H1 (cell line): ENCODE results near the gene GNL2. TPM values are rescaled to one million over a fixed set of nuclear protein-coding genes. Genes with fewer than 3 reads are reported as not detected.

Experiments
- CTCF ChIA-PET: fragments of 300-600 bp; sonication (Branson Sonifier 250); formaldehyde crosslinking; loops from one replicate; lab custom pipeline; 2021; ENCODE audit not compliant: partially characterized antibody; lab: Charles Lee
- POLR2A ChIA-PET: fragments of 300-600 bp; sonication (Branson Sonifier 250); formaldehyde crosslinking; loops from one replicate; lab custom pipeline; 2021; ENCODE audit warnings: inconsistent platforms; ENCODE audit not compliant: partially characterized antibody; lab: Charles Lee
- DNase-seq, 2 experiments: peaks; one replicate each; pipeline versions ENCODE4 v3.0.0 to v3.0.0-alpha.2; 2010 to 2022; ENCODE audit warnings: low spot score in 2 of 2, low read depth in 1 of 2, mixed read lengths in 1 of 2
- FAIRE-seq: peaks from 2 replicates; lab custom pipeline; 2011; peaks lifted over from hg19 to GRCh38; lab: Jason Lieb, UNC
- H2AFZ ChIP-seq: 2 replicates; pipeline ENCODE4 v1.8.1; 2012; ENCODE audit warnings: low read length, inconsistent platforms
- H2AK5ac ChIP-seq: 2 replicates; pipeline ENCODE4 v1.6.1; 2013; ENCODE audit warnings: low read depth, low read length
- H2BK120ac ChIP-seq: replicated peaks from 2 replicates; pipeline ENCODE3; 2013; ENCODE audit warnings: low read depth, low read length, inconsistent platforms
- H2BK12ac ChIP-seq: 2 replicates; pipeline ENCODE4 v1.6.1; 2013; ENCODE audit warnings: low read depth, low read length
- H2BK15ac ChIP-seq: 2 replicates; pipeline ENCODE4 v1.6.1; 2013; ENCODE audit warnings: low read length
- H2BK20ac ChIP-seq: 2 replicates; pipeline ENCODE4 v1.6.1; 2013; ENCODE audit warnings: low read length
- H2BK5ac ChIP-seq: 2 replicates; pipeline ENCODE4 v1.6.1; 2013; ENCODE audit warnings: low read depth, low read length
- H3K14ac ChIP-seq: 2 replicates; pipeline ENCODE4 v1.6.1; 2013; ENCODE audit warnings: inconsistent platforms; ENCODE audit not compliant: insufficient read length
- H3K18ac ChIP-seq: 2 replicates; pipeline ENCODE4 v1.6.1; 2013; ENCODE audit warnings: low read length; ENCODE audit errors: extremely low read depth
- H3K23ac ChIP-seq: 2 replicates; pipeline ENCODE4 v1.6.1; 2013; ENCODE audit warnings: inconsistent platforms; ENCODE audit not compliant: insufficient read length
- H3K23me2 ChIP-seq: 2 replicates; pipeline ENCODE4 v1.6.1; 2013; ENCODE audit warnings: low read depth, low read length
- H3K27ac ChIP-seq: 2 replicates; pipeline ENCODE4 v1.6.1; 2011; ENCODE audit warnings: low read depth, low read length, inconsistent platforms
- H3K27me3 ChIP-seq, 4 experiments: replicated peaks in 1 of 4; 1 replicate in 1 of 4; 2 replicates in 3 of 4; pipeline versions ENCODE4 v1.6.1 to v1.8.1; 2011 to 2013; ENCODE audit warnings: low read length in 3 of 4, mild to moderate bottlenecking in 3 of 4, inconsistent platforms in 2 of 4, mixed read lengths in 2 of 4, moderate library complexity in 1 of 4; ENCODE audit not compliant: control insufficient read depth in 3 of 4, insufficient read depth in 3 of 4; ENCODE audit errors: extremely low read depth in 1 of 4
- H3K36me3 ChIP-seq, 4 experiments: 2 replicates each; pipeline versions ENCODE4 v1.6.1 to v1.8.1; 2011 to 2013; ENCODE audit warnings: mild to moderate bottlenecking in 4 of 4, low read length in 3 of 4, moderate library complexity in 2 of 4, control low read depth in 1 of 4, inconsistent platforms in 1 of 4; ENCODE audit not compliant: insufficient read depth in 4 of 4, control insufficient read depth in 2 of 4
- H3K4ac ChIP-seq: replicated peaks from 2 replicates; pipeline ENCODE3; 2013; ENCODE audit warnings: low read length, low read depth, mixed read lengths, inconsistent platforms; ENCODE audit not compliant: insufficient read length
- H3K4me1 ChIP-seq, 4 experiments: replicated peaks in 1 of 4; 1 replicate in 1 of 4; 2 replicates in 3 of 4; pipeline versions ENCODE4 v1.6.1 to v1.8.1; 2011 to 2013; ENCODE audit warnings: low read length in 3 of 4, inconsistent platforms in 2 of 4, mixed read lengths in 1 of 4; ENCODE audit not compliant: insufficient read depth in 4 of 4, control insufficient read depth in 3 of 4
- H3K4me2 ChIP-seq, 2 experiments: 2 replicates each; pipeline versions ENCODE4 v1.6.1 to v1.8.1; 2011 to 2013; ENCODE audit warnings: low read depth in 2 of 2, low read length in 2 of 2, control low read depth in 1 of 2, inconsistent platforms in 1 of 2, mild to moderate bottlenecking in 1 of 2; ENCODE audit not compliant: insufficient read depth in 1 of 2
- H3K4me3 ChIP-seq, 4 experiments: fragments of 200-600, 300-600 bp in 1 of 4; sonication (generic), shearing (Covaris generic), sonication (Bioruptor Twin) in 1 of 4; 2 replicates each; pipeline versions ENCODE4 v1.5.1 to v1.8.1; 2011 to 2016; ENCODE audit warnings: low read length in 4 of 4, low read depth in 3 of 4, control low read depth in 2 of 4, inconsistent platforms in 2 of 4, mild to moderate bottlenecking in 2 of 4, mixed read lengths in 1 of 4, moderate library complexity in 1 of 4; ENCODE audit not compliant: insufficient read depth in 2 of 4; ENCODE audit errors: extremely low read depth in 1 of 4
- H3K56ac ChIP-seq: replicated peaks from 2 replicates; pipeline ENCODE3; 2013; ENCODE audit warnings: low read depth, mild to moderate bottlenecking, mixed read lengths, low read length, inconsistent platforms; ENCODE audit not compliant: insufficient read length
- H3K79me1 ChIP-seq: 2 replicates; pipeline ENCODE4 v1.6.1; 2013; ENCODE audit warnings: low read depth, low read length, control low read depth
- H3K79me2 ChIP-seq, 2 experiments: 2 replicates each; pipeline versions ENCODE4 v1.6.1 to v1.8.1; 2012 to 2013; ENCODE audit warnings: low read length in 2 of 2, mild to moderate bottlenecking in 2 of 2, inconsistent platforms in 1 of 2; ENCODE audit not compliant: insufficient read depth in 2 of 2, control insufficient read depth in 1 of 2
- H3K9ac ChIP-seq, 4 experiments: replicated peaks in 1 of 4; 1 replicate in 1 of 4; 2 replicates in 3 of 4; pipeline versions ENCODE4 v1.6.1 to v1.8.1; 2011 to 2013; ENCODE audit warnings: low read depth in 3 of 4, low read length in 3 of 4, control low read depth in 2 of 4, mild to moderate bottlenecking in 2 of 4, moderate library complexity in 2 of 4, inconsistent platforms in 1 of 4; ENCODE audit errors: extremely low read depth in 1 of 4
- H3K9me3 ChIP-seq, 2 experiments: 2 replicates each; pipeline versions ENCODE4 v1.6.1 to v1.8.1; 2012 to 2013; ENCODE audit warnings: mild to moderate bottlenecking in 2 of 2, moderate library complexity in 2 of 2, control low read depth in 1 of 2, inconsistent platforms in 1 of 2, low read depth in 1 of 2, low read length in 1 of 2, mixed read lengths in 1 of 2; ENCODE audit not compliant: insufficient read depth in 2 of 2
- H4K20me1 ChIP-seq, 2 experiments: replicated peaks in 1 of 2; 2 replicates each; pipeline versions ENCODE3 to v1.8.1; 2011 to 2013; ENCODE audit warnings: inconsistent platforms in 2 of 2, low read length in 2 of 2, mild to moderate bottlenecking in 1 of 2; ENCODE audit not compliant: insufficient read depth in 2 of 2, control insufficient read depth in 1 of 2
- H4K5ac ChIP-seq: 2 replicates; pipeline ENCODE4 v1.6.1; 2013; ENCODE audit warnings: low read length, low read depth, mixed read lengths, inconsistent platforms; ENCODE audit not compliant: insufficient read length
- H4K8ac ChIP-seq: 2 replicates; pipeline ENCODE4 v1.8.0; 2013; ENCODE audit warnings: mild to moderate bottlenecking, moderate library complexity, low read length, inconsistent platforms; ENCODE audit not compliant: insufficient read depth; ENCODE audit errors: extremely low read depth
- H4K91ac ChIP-seq: replicated peaks from 2 replicates; pipeline ENCODE3; 2013; ENCODE audit warnings: low read length, mixed read lengths, inconsistent platforms; ENCODE audit not compliant: insufficient read length
- ASH2L ChIP-seq: fragments of 200-600, 300-600 bp; sonication (generic); IDR thresholded peaks from one replicate; pipeline ENCODE4 v1.7.1; 2017; ENCODE audit warnings: low read length
- E2F6 ChIP-seq: IDR thresholded peaks from 2 replicates; pipeline ENCODE4 v1.6.1; 2012; ENCODE audit warnings: inconsistent platforms
- EP300 ChIP-seq, 2 experiments: IDR thresholded peaks; 1 replicate in 1 of 2; 2 replicates in 1 of 2; pipeline ENCODE4 v1.6.1; 2011 to 2012; ENCODE audit warnings: low read depth in 2 of 2, low read length in 2 of 2, mild to moderate bottlenecking in 2 of 2, borderline replicate concordance in 1 of 2, inconsistent platforms in 1 of 2, moderate library complexity in 1 of 2
- KDM4A ChIP-seq: IDR thresholded peaks from one replicate; pipeline ENCODE4 v1.7.1; 2012; ENCODE audit warnings: low read depth, mild to moderate bottlenecking, moderate library complexity, low read length, inconsistent platforms; ENCODE audit not compliant: severe bottlenecking
- PHF8 ChIP-seq: fragments of 200-600 bp; sonication (generic); conservative IDR thresholded peaks from 2 replicates; pipeline ENCODE4 v1.7.1; 2012; ENCODE audit warnings: low read depth, mild to moderate bottlenecking, inconsistent platforms, low read length, moderate library complexity
- RAD21 ChIP-seq, 2 experiments: IDR thresholded peaks in 1 of 2; conservative IDR thresholded peaks in 1 of 2; 2 replicates each; pipeline ENCODE4 v1.6.1; 2011; ENCODE audit warnings: low read depth in 2 of 2, low read length in 2 of 2, improper control_type of control experiment in 1 of 2, inconsistent platforms in 1 of 2, mild to moderate bottlenecking in 1 of 2, moderate library complexity in 1 of 2
- SAP30 ChIP-seq: fragments of 300-600 bp; sonication (generic); IDR thresholded peaks from 2 replicates; pipeline ENCODE4 v1.7.1; 2012; ENCODE audit warnings: low read length, moderate library complexity, mild to moderate bottlenecking, inconsistent platforms; ENCODE audit not compliant: insufficient read depth, insufficient replicate concordance
- SIN3A ChIP-seq, 2 experiments: IDR thresholded peaks in 1 of 2; conservative IDR thresholded peaks in 1 of 2; 2 replicates each; pipeline ENCODE4 v1.6.1; 2011 to 2012; ENCODE audit warnings: low read length in 2 of 2, improper control_type of control experiment in 1 of 2, low read depth in 1 of 2, mild to moderate bottlenecking in 1 of 2
- SIRT6 ChIP-seq: IDR thresholded peaks from one replicate; pipeline ENCODE4 v1.7.1; 2012; ENCODE audit warnings: low read length, inconsistent platforms
- SP2 ChIP-seq: IDR thresholded peaks from 2 replicates; pipeline ENCODE4 v1.6.1; 2012; ENCODE audit warnings: mild to moderate bottlenecking, low read length, inconsistent platforms
- SRF ChIP-seq: IDR thresholded peaks from 2 replicates; pipeline ENCODE4 v1.6.1; 2011; ENCODE audit warnings: mild to moderate bottlenecking, low read depth, low read length, moderate library complexity
- SUZ12 ChIP-seq: fragments of 200-600 bp; sonication (generic); IDR thresholded peaks from 2 replicates; pipeline ENCODE4 v1.6.1; 2012; ENCODE audit warnings: mild to moderate bottlenecking, inconsistent platforms, low read length, moderate library complexity, mixed read lengths
- TBP ChIP-seq: IDR thresholded peaks from 2 replicates; pipeline ENCODE4 v1.6.1; 2011; ENCODE audit warnings: low read depth, low read length, improper control_type of control experiment
- WGBS, 2 experiments: shearing (Covaris generic) in 1 of 2; methylation state at CpG; one replicate each; pipeline versions ENCODE4 v1.1.6 to v1.1.7; 2013 to 2015; ENCODE audit warnings: low lambda C conversion rate in 2 of 2, mixed read lengths in 2 of 2, inconsistent platforms in 1 of 2, low coverage in 1 of 2, missing lambda C conversion rate in 1 of 2; ENCODE audit not compliant: insufficient replicate concordance in 2 of 2, insufficient coverage in 1 of 2, insufficient read length in 1 of 2; ENCODE audit errors: extremely low coverage in 1 of 2, missing lambda C conversion rate in 1 of 2; 5-methylcytosine and 5-hydroxymethylcytosine counted together
- polyA plus RNA-seq, 7 experiments: library from polyadenylated mRNA; depleted of rRNA in 3 of 7; stranded (reverse) in 5 of 7; unstranded in 2 of 7; fragments of >200 nt in 5 of 7; fragments of 200-250 nt in 2 of 7; gene quantifications; 1 replicate in 5 of 7; 2 replicates in 1 of 7; 4 replicates in 1 of 7; pipeline versions ENCODE4 v1.2.1 to v1.2.3, GENCODE V29; 2011 to 2013; ENCODE audit warnings: missing spikeins in 2 of 7, mixed read lengths in 2 of 7
- total RNA-seq: library from RNA; stranded (reverse); fragmentation: NEBNext Ultra II Directional; extraction: Animal tissue kit (Norgen Biotek cat#: 25700); gene quantifications from 2 replicates; pipeline ENCODE4 v1.2.1, GENCODE V29; 2021

GNL2 gene
- total and polyA plus RNA-seq, 2 of the 8 experiments (the other 6 are each of a cell fraction or from before 2014, with no cell fraction given): 22.2 to 88.3 TPM

GRCh38 chr1:37612186-37612585 lies 16.4 kb upstream of the GNL2 start:
- no peak overlapping the region for H3K56ac ChIP-seq
- H3K9ac ChIP-seq: no peak overlapping the region
- POLR2A ChIA-PET: interaction anchor here (0.6 to 0.8 kb wide), 2 partner anchors 11 to 70 kb away, joined by 3 read pairs; no protein-coding TSS in a partner anchor
- no peak overlapping the region for H2BK15ac ChIP-seq
- no peak overlapping the region for H3K27ac ChIP-seq
- no peak overlapping the region for H2BK5ac ChIP-seq
- no peak overlapping the region for H2BK12ac ChIP-seq
- H3K4me3 ChIP-seq: no peak overlapping the region
- H3K23me2 ChIP-seq: no peaks in the 10 kb centered on the region
- no peak overlapping the region for H3K23ac ChIP-seq
- H3K18ac ChIP-seq: no peak overlapping the region
- no peaks in the 10 kb centered on the region for H3K4me1 ChIP-seq
- H4K8ac ChIP-seq: no peak overlapping the region
- H3K4me2 ChIP-seq: no peak overlapping the region
- H4K5ac ChIP-seq: no peak overlapping the region
- FAIRE-seq (no peak), DNase-seq (no peak)
- no peak overlapping the region for H2BK20ac ChIP-seq
- no peaks in the 10 kb centered on the region for H3K79me1 ChIP-seq
- H2AK5ac ChIP-seq: no peak overlapping the region
- H2BK120ac ChIP-seq: no peak overlapping the region
- CTCF ChIA-PET: interaction anchor here (0.9 to 2.2 kb wide), 8 partner anchors 9 to 70 kb away, joined by 3 to 7 read pairs (median 3); no protein-coding TSS in a partner anchor
- no peaks in the 10 kb centered on the region for H3K9me3 ChIP-seq
- WGBS, 2 experiments: 75% methylated on average over 4 of the region's 4 CpGs; no CpG with 5 or more reads in 1 of the 2 experiments
- H4K91ac ChIP-seq: no peak overlapping the region
- H3K4ac ChIP-seq: no peak overlapping the region
- H3K36me3 ChIP-seq: no peaks in the 10 kb centered on the region
- no peaks in the 10 kb centered on the region for H4K20me1 ChIP-seq
- no peak overlapping the region for H2AFZ ChIP-seq
- H3K27me3 ChIP-seq: peaks cover 0 to 23% (median 11%) of the 10 kb centered on the region in 4 experiments; a peak in 4 of 7 replicates
- no peaks in the 10 kb centered on the region for H3K79me2 ChIP-seq
- no peak overlapping the region for H3K14ac ChIP-seq
- TF ChIP-seq RAD21 (IDR thresholded peaks at IDR 0.05 in 1 of 2, conservative IDR thresholded peaks at IDR 0.05 in 1 of 2; ENCODE audit: low read depth in 2 of 2, low read length in 2 of 2) (no peak), E2F6 (no peak), KDM4A (no peak), SRF (no peak), SIRT6 (no peak), SAP30 (no peak), PHF8 (no peak), SUZ12 (no peak), ASH2L (no peak), SP2 (no peak), EP300 (IDR thresholded peaks at IDR 0.05; ENCODE audit: borderline replicate concordance in 1 of 2, low read depth in 2 of 2, low read length in 2 of 2) (no peak), SIN3A (conservative IDR thresholded peaks at IDR 0.05 in 1 of 2, IDR thresholded peaks at IDR 0.05 in 1 of 2; ENCODE audit: low read depth in 1 of 2, low read length in 2 of 2) (no peak), TBP (no peak)
